DMS79 treated with DMSO at 0.1 percent for 48 hours (cell line): Measurements from ENCODE around the gene OSBPL10.

Experiments
- DNase-seq: peaks from one replicate; lab custom pipeline; 2025; lab: John Stamatoyannopoulos, UW

OSBPL10 gene

GRCh38 chr3:31853580-31853979 lies 127.5 kb downstream of the OSBPL10 start:
- no peak for DNase-seq

GRCh38 chr3:31851278-31851677 lies 129.8 kb downstream of the OSBPL10 start:
- DNase-seq: no peak

GRCh38 chr3:31848911-31849310 lies 132.2 kb downstream of the OSBPL10 start:
- DNase-seq: no peak

- no peak for DNase-seq
These were observed 132.8 kb downstream of the OSBPL10 start for GRCh38 chr3:31848163-31848818.

GRCh38 chr3:31847760-31848159 lies 133.3 kb downstream of the OSBPL10 start:
- no peak for DNase-seq

- DNase-seq: no peak
These were observed 139.5 kb downstream of the OSBPL10 start for GRCh38 chr3:31841515-31841914.

GRCh38 chr3:31840252-31840651 lies 140.8 kb downstream of the OSBPL10 start:
- no peak for DNase-seq

GRCh38 chr3:31839144-31839917 lies 141.7 kb downstream of the OSBPL10 start:
- DNase-seq: no peak

GRCh38 chr3:31836131-31837075 lies 144.7 kb downstream of the OSBPL10 start:
- no peak for DNase-seq

GRCh38 chr3:31833391-31834190 lies 147.5 kb downstream of the OSBPL10 start:
- DNase-seq: no peak

- DNase-seq: no peak
These were observed 148.5 kb downstream of the OSBPL10 start for GRCh38 chr3:31832551-31832950.

GRCh38 chr3:31831591-31831990 lies 149.5 kb downstream of the OSBPL10 start:
- no peak for DNase-seq

- DNase-seq: no peak
These were observed 151.1 kb downstream of the OSBPL10 start for GRCh38 chr3:31829826-31830426.

- no peak for DNase-seq
These were observed 152.1 kb downstream of the OSBPL10 start for GRCh38 chr3:31829010-31829409.

GRCh38 chr3:31828007-31828406 lies 153.1 kb downstream of the OSBPL10 start:
- DNase-seq: no peak

GRCh38 chr3:31823184-31823583 lies 157.9 kb downstream of the OSBPL10 start:
- DNase-seq: no peak

GRCh38 chr3:31821118-31821517 lies 159.9 kb downstream of the OSBPL10 start:
- no peak for DNase-seq

GRCh38 chr3:31819441-31819840 lies 161.6 kb downstream of the OSBPL10 start:
- no peak for DNase-seq

- no peak for DNase-seq
These were observed 163.6 kb downstream of the OSBPL10 start for GRCh38 chr3:31817411-31817966.

- no peak for DNase-seq
These were observed 165.2 kb downstream of the OSBPL10 start for GRCh38 chr3:31815631-31816440.
